HL-60 (cell line): ENCODE data around the gene HLTF.

Experiments
- GABPA ChIP-seq: IDR thresholded peaks from 2 replicates; pipeline ENCODE4 v1.6.1; 2012; ENCODE audit warnings: low read depth
- TF ChIP-seq, protein P1 (sequence below): IDR thresholded peaks from one replicate; pipeline ENCODE4 v1.5.1; 2011; ENCODE audit warnings: low read length, control low read depth, inconsistent platforms; ENCODE audit not compliant: insufficient read depth
- TF ChIP-seq, protein P2 (sequence below): IDR thresholded peaks from 2 replicates; pipeline ENCODE4 v1.6.1; 2012; ENCODE audit warnings: low read depth; ENCODE audit not compliant: insufficient replicate concordance

DNA sequence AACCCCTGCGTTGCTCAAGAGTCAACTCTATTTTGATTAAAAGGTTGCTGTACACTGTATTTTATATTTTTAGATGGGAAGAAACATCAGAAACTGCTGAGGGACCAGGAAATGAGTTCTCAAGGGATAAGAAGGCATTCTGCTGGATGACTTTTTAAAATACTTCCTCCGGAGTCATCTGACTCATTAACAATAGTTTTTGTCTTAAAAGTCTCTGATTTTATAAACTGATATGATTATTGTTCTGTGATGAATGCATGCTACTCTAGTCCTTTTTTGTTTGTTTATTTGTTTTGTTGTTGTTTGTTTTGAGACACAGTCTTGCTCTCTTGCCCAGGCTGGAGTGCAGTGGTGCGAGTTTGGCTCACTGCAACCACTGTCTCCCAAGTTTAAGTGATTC is 18.2 kb upstream of the HLTF start:
- TF ChIP-seq, protein P1, sequence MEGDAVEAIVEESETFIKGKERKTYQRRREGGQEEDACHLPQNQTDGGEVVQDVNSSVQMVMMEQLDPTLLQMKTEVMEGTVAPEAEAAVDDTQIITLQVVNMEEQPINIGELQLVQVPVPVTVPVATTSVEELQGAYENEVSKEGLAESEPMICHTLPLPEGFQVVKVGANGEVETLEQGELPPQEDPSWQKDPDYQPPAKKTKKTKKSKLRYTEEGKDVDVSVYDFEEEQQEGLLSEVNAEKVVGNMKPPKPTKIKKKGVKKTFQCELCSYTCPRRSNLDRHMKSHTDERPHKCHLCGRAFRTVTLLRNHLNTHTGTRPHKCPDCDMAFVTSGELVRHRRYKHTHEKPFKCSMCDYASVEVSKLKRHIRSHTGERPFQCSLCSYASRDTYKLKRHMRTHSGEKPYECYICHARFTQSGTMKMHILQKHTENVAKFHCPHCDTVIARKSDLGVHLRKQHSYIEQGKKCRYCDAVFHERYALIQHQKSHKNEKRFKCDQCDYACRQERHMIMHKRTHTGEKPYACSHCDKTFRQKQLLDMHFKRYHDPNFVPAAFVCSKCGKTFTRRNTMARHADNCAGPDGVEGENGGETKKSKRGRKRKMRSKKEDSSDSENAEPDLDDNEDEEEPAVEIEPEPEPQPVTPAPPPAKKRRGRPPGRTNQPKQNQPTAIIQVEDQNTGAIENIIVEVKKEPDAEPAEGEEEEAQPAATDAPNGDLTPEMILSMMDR, result no peak
- no peak for TF ChIP-seq GABPA
- TF ChIP-seq, protein P2, sequence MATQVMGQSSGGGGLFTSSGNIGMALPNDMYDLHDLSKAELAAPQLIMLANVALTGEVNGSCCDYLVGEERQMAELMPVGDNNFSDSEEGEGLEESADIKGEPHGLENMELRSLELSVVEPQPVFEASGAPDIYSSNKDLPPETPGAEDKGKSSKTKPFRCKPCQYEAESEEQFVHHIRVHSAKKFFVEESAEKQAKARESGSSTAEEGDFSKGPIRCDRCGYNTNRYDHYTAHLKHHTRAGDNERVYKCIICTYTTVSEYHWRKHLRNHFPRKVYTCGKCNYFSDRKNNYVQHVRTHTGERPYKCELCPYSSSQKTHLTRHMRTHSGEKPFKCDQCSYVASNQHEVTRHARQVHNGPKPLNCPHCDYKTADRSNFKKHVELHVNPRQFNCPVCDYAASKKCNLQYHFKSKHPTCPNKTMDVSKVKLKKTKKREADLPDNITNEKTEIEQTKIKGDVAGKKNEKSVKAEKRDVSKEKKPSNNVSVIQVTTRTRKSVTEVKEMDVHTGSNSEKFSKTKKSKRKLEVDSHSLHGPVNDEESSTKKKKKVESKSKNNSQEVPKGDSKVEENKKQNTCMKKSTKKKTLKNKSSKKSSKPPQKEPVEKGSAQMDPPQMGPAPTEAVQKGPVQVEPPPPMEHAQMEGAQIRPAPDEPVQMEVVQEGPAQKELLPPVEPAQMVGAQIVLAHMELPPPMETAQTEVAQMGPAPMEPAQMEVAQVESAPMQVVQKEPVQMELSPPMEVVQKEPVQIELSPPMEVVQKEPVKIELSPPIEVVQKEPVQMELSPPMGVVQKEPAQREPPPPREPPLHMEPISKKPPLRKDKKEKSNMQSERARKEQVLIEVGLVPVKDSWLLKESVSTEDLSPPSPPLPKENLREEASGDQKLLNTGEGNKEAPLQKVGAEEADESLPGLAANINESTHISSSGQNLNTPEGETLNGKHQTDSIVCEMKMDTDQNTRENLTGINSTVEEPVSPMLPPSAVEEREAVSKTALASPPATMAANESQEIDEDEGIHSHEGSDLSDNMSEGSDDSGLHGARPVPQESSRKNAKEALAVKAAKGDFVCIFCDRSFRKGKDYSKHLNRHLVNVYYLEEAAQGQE, result no peak
